ENCODE data around the gene FOXN3. TPM values are rescaled to one million over a fixed set of nuclear protein-coding genes. Genes with fewer than 3 reads are reported as not detected.

FOXN3 gene
- total and polyA plus RNA-seq, 2 donors (not counting 3 experiments of a cell fraction or from before 2014, with no cell fraction given), result 16.9 to 41.8 TPM

- H2AFZ ChIP-seq (ENCODE audit: low read depth, low read length), result no peak overlapping the region
- peaks cover 5% of the 10 kb centered on the region for H4K20me1 ChIP-seq (replicated peaks; ENCODE audit: control insufficient read depth, extremely low read depth, insufficient read depth, low read length)
- DNase-seq (ENCODE audit: low read depth, low spot score) (no peak), FAIRE-seq (no peak)
- no peaks in the 10 kb centered on the region for H3K9me3 ChIP-seq (replicated peaks; ENCODE audit: control insufficient read depth, insufficient read depth, low read length)
- no peak overlapping the region for H3K4me2 ChIP-seq (ENCODE audit: insufficient read depth, low read length)
- CTCF ChIA-PET, result interaction anchor here (1.1 kb wide), 1 partner anchor 12 kb away, joined by 3 read pairs; no protein-coding TSS in a partner anchor
- POLR2A ChIA-PET, result no interaction called here
- intact Hi-C loops (cut with micrococcal nuclease) (loop anchor here (5.0 kb wide), 2 partner anchors 173 to 673 kb away; partner anchors contain the start of gene FOXN3), dilution Hi-C loops (cut with MboI; ENCODE audit: extremely low pct_ligation_motif_present, low sequenced_read_pairs) (no loop called here)
- H3K9me1 ChIP-seq (replicated peaks; ENCODE audit: control insufficient read depth, extremely low read depth, insufficient read depth, low read length), result peaks cover 6% of the 10 kb centered on the region
- H3K4me1 ChIP-seq (ENCODE audit: control insufficient read depth, extremely low read depth, insufficient read depth, low read length), result peaks cover 17% of the 10 kb centered on the region
- TF ChIP-seq EZH2 (IDR thresholded peaks at IDR 0.05; ENCODE audit: borderline replicate concordance, low read depth, low read length, severe bottlenecking) (no peak), FOS (IDR thresholded peaks at IDR 0.05; ENCODE audit: borderline replicate concordance, insufficient read depth, low read length) (no peak), POLR2A (IDR thresholded peaks at IDR 0.05; ENCODE audit: low read depth, low read length) (no peak), POLR2AphosphoS5 (IDR thresholded peaks at IDR 0.05; ENCODE audit: insufficient read depth, low read depth, low read length) (no peak), CTCF (IDR thresholded peaks at IDR 0.05; ENCODE audit: extremely low read depth in 1 of 2, insufficient read depth in 1 of 2, low read depth in 1 of 2, low read length in 2 of 2) (no peak), JUN (IDR thresholded peaks at IDR 0.05; ENCODE audit: borderline replicate concordance, insufficient read depth, insufficient read length, low read depth) (no peak), MYC (IDR thresholded peaks at IDR 0.05; ENCODE audit: low read depth, low read length) (no peak), GATA2 (IDR thresholded peaks at IDR 0.05; ENCODE audit: insufficient read depth, insufficient read length, low read depth, low read length) (no peak)
- TF ChIP-seq, protein P1, sequence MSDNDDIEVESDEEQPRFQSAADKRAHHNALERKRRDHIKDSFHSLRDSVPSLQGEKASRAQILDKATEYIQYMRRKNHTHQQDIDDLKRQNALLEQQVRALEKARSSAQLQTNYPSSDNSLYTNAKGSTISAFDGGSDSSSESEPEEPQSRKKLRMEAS (IDR thresholded peaks at IDR 0.05; ENCODE audit: insufficient read depth, insufficient read length), result no peak
- H3K27ac ChIP-seq (ENCODE audit: insufficient read depth, low read depth, low read length), result no peak overlapping the region
- H3K4me3 ChIP-seq (replicated peaks in 1 of 3; ENCODE audit: insufficient read depth in 1 of 3, low read depth in 1 of 3, low read length in 3 of 3), result no peak overlapping the region
- peaks cover 0 to 2% of the 10 kb centered on the region in 2 experiments for H3K36me3 ChIP-seq (ENCODE audit: control insufficient read depth in 2 of 2, extremely low read depth in 1 of 2, insufficient read depth in 2 of 2, low read length in 2 of 2)
- H3K27me3 ChIP-seq (ENCODE audit: control insufficient read depth in 2 of 2, insufficient read depth in 2 of 2, low read length in 2 of 2), result no peaks in the 10 kb centered on the region
- BruUV-seq (replicated peaks), result no TSS peak
- H3K79me2 ChIP-seq (ENCODE audit: control insufficient read depth, insufficient read depth, low read length), result no peaks in the 10 kb centered on the region
- H3K9ac ChIP-seq (replicated peaks; ENCODE audit: extremely low read depth, insufficient read depth, low read length), result no peak overlapping the region
These were observed 172.3 kb downstream of the FOXN3 start for GRCh38 chr14:89244720-89245119.
